ENCODE data around the gene KIF20A.
"Not testable (repeated sequence)": the region's sequence is repeated elsewhere in the genome, so short reads cannot be mapped to it uniquely, and the experiment has no call there.

The KIF20A gene

DNA sequence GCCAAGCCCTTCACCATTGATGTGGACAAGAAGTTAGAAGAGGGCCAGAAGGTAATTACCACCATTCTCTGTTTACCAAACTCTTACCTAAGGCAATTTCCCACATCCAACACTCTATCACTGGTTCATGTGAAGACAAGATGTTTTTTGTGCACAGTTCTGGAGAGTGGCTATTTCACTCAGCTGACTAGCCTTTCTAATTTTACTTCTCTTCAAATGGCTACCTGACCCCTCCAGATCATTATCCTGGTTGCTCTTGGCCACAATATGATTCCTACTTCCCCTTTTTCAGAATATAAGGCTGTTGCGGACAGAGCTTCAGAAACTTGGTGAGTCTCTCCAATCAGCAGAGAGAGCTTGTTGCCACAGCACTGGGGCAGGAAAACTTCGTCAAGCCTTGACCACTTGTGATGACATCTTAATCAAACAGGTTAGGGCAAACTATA, 7.1 kb downstream of the KIF20A start:
- DNase-seq (ENCODE audit: low spot score) = no peak

DNA sequence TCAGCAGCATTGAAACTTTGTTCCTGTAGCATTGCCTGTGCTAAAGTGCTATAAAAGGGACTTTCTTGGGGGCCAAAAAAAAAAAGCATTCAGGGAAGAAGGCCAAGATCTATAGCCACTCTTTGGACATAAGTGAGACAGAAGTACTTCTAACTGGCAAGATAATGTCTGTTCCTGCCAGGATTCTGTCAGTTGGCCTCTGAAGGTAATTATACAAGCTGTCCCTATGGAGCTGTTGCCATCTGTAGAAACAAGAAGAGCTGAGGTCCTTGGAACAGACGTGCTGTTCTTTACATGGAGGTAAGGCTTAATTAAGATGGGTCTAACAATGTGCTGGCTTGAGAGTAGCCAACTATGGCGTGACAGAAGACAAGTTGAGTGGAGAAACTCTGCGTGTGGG, 9.7 kb downstream of the KIF20A start:
- DNase-seq (ENCODE audit: low spot score) = no peak

DNA sequence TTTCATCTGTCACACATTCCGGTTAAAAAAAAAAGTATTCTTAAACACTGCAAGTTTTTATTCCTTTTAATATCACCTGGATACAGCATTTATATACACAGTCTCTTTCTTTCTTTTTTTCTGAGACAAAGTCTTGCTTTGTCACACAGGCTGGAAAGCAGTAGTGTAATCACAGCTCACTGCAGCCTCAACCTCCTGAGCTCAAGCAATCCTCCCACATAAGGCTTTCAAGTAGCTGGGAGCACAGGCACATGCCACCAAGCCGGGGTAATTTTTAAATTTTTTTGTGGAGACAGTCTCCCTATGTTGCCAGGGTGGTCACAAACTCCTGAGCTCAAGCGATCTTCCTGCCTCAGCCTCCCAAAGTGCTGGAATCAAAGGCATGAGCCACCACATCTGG, 13.9 kb downstream of the KIF20A start:
- no peak for DNase-seq (ENCODE audit: low spot score)

DNA sequence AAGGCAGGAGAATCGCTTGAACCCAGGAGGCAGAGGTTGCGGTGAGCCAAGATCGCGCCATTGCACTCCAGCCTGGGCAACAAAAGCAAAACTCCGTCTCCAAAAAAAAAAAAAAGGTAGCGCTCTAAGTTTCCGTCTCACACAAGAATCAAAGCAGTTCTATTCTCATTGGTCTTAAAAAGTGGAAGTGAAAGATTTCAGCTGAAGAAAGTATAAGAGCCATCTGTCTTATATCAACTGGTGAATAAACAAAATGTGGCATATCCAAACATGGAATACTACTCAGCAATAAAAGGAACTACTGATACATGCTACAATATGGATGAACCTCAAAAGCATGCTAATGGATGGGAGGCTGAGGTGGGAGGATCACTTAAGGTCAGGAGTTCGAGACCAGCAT, 14.9 kb downstream of the KIF20A start:
- not testable (repeated sequence) for DNase-seq (ENCODE audit: low spot score)

DNA sequence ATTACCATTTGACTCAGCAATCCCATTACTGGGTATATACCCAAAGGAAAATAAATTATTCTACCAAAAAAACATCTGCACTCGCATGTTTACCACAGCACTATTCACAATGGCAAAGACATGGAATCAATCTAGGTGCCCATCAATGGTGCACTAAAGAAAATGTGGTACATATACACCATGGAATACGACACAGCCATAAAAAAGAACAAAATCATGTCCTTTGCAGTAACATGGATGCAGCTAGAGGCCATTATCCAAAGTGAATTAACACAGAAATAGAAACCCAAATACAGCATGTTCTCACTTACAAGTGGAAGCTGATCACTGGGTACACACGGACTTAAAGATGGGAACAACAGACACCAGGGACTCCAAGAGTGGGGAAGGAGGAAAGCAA, 32.1 kb downstream of the KIF20A start:
- DNase-seq (ENCODE audit: low spot score) = no peak

DNA sequence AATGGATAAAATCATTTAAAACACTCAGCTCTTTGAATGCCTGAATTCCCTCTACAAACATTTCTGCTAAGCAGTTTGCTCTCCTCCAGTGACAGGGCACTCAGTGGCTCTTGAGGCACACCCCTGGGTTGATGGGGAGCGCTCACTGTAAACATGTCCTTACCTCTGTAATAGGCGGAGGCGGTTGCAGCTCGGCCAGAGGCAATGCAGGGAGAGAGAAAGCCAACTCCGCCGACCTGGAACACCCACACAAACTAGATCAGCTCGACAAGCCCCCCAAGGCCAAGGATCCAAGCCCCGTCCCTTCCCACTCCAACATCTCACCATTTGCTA, 33.9 kb downstream of the KIF20A start:
- peak; percentile 20 for DNase-seq (ENCODE audit: low spot score)

DNA sequence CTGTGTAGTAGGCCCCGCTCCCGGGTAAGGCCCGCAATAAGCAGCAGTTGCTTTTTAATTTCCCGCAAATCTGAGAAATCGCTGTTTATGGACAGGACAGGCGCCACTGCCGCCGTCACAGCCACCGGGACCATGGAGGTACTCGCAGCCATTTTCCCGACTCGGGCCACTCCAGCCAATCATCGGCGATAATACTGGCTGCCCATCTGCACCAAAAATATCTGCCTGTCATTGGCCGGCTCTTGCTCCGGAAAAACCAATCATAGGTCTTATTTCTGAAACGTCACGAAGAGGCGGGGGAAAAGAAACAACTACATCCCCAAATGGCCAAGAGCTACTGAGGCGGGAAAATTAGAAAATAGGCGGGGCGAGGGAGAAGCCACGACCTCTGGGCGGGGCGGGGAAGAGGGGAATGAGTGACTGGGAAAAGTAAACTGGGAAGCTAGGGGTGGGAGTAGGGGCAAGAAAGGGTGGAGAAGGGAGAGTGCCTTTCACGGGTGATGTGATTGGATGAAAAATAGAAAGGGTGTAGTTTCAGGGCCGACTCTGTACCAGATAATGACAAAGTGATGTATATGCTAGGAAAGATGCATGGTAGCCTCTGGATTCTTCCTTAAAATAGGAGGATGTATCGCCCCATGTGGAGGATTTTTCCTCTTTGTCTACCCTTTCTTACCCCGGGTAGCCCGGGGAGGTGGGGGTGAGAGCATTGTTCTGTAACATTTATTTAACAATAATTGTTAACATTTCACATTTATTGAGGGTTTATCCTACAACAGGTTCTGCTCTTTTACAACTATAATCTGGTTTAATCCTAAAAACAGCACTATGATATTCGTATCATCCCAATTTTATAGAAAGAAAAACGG, 34.5 kb downstream of the KIF20A start, which contains the start of gene CDC23:
TSS of gene CDC23 (minus strand) at position 163 of the 869 bp plus-strand sequence. CDS start at position 152, 11 bp downstream.
- peak; percentile 98 for DNase-seq (ENCODE audit: low spot score)

DNA sequence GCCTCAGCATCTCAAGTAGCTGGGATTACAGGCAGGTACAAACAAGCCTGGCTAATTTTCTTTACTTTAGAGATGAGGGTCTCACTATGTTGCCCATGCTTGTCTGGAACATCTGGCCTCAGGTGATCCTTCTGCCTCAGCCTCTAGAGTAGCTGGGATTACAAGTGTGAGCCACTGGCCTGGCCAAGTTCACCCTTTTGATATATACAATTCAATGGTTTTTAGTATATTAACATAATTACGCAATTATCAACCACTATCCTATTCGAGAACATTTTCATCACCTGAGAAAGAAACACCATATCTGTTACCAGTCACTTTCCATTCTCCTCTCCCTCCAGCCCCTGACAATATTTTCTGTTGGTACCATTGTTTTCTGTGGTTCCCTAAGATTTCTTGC, 37.9 kb downstream of the KIF20A start:
- no peak for DNase-seq (ENCODE audit: low spot score)

DNA sequence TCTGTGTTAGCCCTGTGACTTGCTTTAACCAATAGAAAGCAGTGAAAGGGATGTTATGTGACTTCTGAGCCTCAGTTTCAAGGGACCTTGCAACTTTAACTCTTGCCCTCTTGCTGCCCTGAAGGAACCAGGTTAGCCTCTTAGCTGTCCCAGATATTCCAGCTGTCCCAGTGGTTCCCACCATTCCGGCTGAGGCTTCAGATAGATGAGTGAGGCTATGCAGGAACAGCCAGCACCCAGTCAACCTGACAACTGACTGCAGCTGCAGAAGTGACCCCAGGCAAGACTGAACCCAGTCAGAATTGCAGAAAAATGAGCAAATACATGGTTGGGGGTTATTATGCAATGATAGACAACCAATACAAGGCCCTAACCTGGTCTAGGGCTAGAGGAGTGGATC, 44.6 kb downstream of the KIF20A start:
- no peak for DNase-seq (ENCODE audit: low spot score)

DNA sequence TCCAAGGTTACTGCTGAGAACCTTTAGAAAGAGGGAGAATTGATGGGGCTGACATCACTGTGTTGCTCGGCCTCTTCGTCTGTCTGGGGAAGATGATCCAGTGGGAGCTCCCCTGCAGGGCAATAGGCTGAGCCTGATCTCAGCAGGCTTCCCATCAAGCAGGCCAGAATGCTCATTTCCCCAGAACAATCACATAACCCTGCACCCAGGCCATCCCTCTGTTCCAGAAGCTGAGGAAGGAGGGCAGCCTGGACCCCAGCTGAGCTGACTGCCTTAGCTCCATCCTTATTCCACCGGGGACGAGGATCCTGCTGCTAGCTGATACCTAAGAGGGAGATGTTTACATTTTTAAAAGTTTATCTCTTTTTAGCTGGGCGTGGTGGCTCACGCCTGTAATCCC, 45.8 kb downstream of the KIF20A start:
- DNase-seq (ENCODE audit: low spot score) = no peak

DNA sequence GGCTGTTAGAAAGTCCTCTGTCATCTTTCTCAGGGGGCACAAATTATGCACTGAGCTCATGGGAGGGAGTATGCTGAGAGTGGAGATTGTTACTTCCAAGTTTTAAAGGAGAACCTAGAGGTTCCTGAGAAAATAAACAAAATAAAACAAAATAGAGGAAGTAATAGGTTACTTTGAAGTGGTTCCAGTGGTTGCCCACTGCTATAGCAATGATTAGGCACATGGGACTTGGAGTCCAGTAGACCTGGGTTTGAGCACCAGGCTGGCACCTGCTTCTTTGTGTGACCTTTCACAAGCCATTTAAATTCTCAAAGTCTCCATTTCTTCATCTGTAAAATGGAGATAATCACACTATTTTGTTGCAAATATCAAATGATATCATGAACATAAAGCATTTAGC, 48.0 kb downstream of the KIF20A start:
- DNase-seq (ENCODE audit: low spot score) = no peak

DNA sequence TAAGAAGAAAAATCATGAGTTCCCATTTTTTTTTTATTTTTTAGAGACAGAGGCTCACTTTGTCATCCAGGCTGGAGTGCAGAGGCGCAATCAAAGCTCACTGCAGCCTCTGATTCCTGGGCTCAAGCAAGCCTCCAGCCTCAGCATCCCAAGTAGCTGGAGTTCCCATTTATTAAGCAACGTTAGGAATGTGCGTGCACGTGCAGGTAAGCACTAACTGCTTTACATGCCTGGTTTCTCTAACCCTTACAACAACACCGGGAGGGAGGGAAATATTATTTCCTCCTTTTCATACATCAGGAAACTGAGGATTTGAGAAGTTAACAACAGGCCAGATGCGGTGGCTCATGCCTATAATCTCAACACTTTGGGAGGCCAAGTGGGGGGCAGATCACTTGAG, 50.5 kb downstream of the KIF20A start:
- DNase-seq (ENCODE audit: low spot score) = no peak

DNA sequence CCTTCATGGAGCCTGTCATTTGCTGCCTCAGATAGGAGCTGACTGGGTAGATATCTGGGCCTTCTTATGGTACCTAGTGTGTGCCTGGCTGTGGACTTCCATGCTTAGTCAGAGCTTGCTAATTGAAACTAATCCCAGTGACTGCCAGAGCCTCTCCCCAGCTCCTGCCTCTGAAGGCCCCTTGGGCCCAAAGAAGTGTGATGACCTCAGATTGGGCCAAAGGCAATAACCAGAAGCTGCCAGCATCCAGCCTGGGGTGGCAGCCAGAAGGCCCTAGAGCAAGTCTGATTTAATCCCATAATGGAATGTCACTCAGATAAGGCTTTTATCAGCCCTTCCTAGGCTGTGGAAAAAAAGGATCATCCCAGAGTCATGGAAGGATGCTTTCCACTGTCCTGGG, 51.3 kb downstream of the KIF20A start:
- DNase-seq (ENCODE audit: low spot score) = no peak

DNA sequence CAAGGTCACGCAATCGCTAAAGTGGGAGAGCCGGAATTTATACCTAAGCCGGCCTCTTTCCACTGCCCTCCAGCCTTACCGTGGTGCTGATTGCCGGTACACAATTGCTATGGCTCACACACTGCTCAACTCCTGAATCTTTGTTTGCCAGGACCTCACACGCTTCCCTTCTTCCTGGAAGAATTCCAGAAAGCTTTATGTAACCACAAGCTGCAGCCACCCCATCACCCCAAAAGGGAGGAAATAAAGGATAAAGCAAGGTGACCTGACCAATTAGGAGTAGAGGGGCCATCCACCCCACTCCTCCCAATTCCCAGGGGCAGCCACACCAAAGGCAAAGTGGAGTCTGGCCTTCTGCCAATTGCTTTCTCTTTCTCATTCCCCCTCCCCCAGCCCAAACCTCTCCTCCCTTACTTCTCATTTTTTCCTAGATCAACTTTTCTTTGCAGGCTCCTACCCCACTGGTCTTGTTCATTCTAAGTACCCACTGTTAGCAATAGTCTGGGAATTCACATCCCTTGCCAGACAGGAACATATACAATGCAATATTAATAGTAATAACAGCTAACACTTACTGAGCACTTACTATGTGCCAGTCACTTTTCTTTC, 52.2 kb downstream of the KIF20A start:
- no peak for DNase-seq (ENCODE audit: low spot score)

DNA sequence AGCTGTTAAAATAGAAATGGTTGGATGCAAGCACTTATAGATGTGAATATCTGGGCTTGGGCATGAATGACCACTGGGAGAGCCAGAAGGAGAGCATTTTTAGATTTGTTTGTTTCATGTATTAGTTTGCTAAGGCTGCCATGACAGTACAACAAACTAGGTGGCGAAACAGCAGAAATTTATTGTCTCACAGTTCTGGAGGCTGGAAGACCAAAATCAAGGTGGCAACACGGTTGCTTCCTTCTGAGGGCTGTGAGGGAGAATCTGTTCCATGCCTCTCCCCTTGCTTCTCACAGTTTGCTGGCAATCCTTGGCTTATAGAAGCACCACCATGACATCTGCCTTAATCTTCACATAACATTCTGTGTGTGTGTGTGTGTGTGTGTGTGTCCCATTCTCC, 54.4 kb downstream of the KIF20A start:
- no peak for DNase-seq (ENCODE audit: low spot score)

DNA sequence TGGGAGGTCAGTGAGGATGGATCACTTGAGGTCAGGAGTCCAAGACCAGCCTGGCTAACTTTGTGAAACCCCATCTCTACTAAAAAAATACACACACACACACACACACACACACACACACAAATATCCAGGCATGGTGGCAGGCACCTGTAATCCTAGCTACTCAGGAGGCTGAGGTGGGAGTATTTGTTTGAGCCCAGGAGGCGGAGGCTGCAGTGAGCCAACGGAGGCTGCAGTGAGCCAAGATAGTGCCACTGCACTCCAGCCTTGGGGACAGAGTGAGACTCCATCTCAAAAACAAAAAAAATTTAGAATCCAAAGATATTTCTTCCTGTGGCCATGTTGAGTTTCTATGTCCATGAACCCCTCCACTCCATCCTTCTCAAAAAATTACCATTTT, 55.7 kb downstream of the KIF20A start:
- no peak for DNase-seq (ENCODE audit: low spot score)
